ENCODE results near the gene ADAMTSL1.

The ADAMTSL1 gene

DNA sequence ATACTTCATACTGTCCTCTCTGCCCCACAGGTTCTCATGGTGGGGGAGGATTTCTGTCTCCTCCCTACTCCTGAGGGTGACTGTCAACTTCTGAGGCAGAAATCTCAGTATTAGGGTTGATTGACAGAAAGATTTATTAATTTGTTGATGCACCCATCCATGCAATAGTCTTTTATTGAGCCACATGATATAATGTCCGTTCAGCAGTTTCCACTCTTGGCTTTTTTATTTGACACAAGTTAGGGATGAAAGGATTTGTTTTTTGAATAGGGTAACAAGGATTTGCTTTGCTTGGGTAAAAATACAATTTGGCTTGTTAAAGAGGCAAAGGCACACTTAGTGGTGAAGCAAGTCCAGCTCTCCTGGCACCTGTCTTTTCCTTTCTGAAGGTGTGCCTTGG is 125.0 kb downstream of the ADAMTSL1 start:
- no peak for DNase-seq (ENCODE audit: low read depth, low spot score)
- no peak overlapping the region for H3K27ac ChIP-seq

DNA sequence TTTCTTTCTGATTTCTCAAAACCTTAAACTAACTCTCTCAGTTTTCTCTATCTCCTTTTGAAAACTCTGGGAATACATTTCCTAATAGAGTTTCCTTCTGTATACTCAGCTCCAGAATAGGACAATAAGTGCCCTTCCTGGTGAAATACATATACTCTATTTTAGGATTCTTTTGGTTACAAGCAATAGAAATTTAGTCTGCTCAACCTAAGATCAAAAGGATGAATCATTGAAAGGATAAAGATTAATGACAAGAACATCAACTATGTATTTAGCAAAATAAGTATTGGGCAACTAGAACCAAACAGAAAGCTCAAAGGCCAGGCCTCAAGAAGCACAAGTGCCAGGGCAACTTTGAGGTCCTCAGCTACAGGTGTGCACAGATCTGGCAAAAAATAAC is 127.1 kb downstream of the ADAMTSL1 start:
- DNase-seq (ENCODE audit: low read depth, low spot score) = no peak
- no peak overlapping the region for H3K27ac ChIP-seq

DNA sequence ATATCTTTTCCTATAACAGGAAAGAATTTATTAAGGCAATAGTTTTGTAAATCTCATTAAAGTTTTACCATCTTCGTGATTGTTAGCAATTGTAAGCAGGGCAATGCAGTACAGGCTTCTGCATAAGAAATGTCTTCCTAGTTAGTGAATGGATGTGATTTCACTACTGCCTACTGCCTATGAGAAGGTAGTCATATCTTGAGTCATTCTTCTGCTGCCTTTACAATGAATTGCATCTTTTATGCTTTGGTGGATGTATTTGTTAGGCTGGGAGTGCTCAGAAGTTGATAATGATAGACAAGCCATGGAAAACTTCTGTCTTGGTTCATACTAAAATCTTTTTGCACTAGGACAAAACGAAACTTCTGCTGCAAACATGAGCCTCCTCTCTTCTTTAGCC is 128.0 kb downstream of the ADAMTSL1 start:
- no peak overlapping the region for H3K27ac ChIP-seq
- no peak for DNase-seq (ENCODE audit: low read depth, low spot score)

DNA sequence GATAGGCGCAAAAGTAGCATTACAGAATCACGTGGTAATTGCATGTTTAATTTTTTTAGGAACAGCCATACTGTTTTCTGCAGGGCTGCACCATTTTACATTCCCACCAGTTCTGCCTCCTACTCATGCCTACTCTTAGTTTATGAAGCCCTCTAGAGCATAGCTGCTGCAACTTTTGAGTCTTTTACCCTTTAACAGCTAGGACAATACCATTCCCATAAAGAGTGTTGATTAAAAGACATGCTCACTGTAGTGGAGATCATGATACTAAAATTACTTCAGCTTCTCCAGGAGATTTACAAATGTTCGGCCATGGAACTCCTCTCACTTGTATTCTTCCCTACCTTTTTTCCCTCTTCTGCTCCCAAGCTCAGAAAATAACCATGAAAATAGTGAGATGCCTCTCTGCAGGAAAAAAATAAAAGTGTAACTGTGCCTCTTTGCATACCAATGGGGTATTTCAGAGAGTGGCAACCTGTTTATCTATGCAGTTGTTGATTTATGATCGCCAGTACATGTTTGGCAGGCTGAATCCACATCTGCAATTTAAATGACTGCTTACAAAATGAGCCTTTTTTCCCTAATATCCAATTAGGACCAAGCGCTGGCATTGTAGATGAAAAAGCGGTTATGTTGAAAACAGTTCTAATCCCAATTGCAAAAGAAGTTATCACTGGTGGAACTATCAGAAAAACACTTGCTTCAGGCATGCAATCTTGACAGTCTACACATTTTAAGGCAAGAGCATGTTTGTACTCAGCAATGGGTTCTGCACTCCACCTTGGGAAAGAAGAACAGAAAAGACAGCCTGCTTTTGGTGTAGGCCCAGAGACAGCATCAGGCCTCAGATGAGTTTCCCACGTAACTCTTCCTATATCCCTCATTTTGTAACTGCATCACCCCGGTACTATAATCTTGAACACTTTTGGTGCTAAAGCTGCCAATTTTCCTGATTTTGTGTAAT is 131.1 kb downstream of the ADAMTSL1 start:
- DNase-seq (ENCODE audit: low read depth, low spot score) = no peak
- no peak overlapping the region for H3K27ac ChIP-seq

DNA sequence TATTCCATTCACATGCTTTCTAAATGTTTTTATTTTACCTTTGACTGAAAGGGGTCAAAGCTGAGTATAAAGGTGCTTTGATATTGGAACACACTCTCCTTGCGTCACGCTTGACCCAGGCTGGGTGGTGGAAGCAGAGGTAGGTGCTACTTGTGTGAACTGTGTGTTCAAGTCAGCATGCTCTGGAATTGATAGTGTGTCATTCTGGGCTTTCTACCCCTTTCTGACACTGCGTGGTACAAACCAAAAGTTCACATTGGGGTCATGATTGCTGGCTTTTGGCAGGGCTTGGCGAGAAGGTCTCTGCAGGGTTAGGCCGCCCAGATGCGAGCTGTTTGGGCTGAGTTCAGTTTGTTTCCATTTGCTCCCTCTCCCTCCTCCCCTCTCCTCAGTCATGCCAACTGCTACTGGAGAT is 131.8 kb downstream of the ADAMTSL1 start:
- no peak for DNase-seq (ENCODE audit: low read depth, low spot score)

DNA sequence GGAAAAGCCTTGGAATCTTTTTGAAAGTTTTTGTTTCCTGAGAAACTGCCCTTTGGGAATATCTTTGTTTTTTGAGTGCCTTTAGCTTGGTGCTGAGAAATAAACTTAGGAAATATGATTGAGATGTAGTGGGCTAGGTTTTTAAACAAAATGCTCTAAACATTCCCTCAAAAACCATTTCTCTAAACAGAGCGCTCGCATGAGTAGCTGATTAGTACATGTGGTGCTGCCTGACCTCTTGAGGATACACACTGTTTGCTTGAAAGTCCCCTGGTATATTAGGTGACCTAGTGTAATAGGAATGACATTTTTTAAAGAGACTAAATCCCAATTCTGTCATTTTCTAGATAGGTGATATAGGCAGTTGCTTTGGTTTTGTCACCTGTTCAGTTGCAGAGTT is 132.3 kb downstream of the ADAMTSL1 start:
- DNase-seq (ENCODE audit: low read depth, low spot score) = no peak
- H3K27ac ChIP-seq = no peak overlapping the region

More for the DNA sequence above, 131.8 kb downstream of the ADAMTSL1 start:
- no peak overlapping the region for H3K27ac ChIP-seq

DNA sequence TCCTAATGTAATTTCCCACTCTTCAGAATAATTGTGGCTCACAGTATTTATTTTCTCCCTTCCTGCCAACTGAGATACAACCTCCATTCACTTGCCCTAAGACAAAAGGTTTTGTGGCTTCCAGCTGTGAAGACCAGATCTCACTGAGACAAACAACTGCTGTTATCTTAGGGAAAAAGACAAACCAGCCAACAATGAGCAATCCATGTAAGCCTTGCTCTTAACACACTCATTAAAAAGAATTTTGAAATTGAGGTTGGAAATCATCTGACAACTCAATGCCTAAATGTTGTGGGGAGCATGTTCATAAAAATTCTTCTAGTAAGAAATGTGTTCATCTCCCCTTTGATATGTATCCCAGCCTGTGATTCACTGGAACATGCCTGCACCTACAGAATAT is 132.9 kb downstream of the ADAMTSL1 start:
- no peak overlapping the region for H3K27ac ChIP-seq
- DNase-seq (ENCODE audit: low read depth, low spot score) = no peak

DNA sequence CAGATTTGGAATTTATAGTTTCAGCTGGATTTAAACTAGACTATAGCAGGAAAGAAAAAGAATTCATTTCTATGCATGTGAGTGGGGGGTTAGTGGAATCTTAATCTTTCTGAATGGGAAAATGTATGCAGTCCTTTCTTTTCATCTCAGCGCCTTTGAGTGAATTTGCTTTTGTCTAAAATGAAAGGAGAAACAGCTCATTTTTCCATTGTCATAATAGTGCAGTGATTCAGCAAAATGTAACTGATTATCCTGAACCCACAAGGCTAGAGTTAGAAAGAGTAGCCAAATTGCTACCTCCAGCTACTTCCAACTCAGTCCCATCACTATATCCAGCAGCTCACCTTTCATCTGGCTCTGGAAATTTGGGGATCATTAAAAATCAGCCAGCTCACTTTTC is 134.4 kb downstream of the ADAMTSL1 start:
- DNase-seq (ENCODE audit: low read depth, low spot score) = no peak
- no peak overlapping the region for H3K27ac ChIP-seq

DNA sequence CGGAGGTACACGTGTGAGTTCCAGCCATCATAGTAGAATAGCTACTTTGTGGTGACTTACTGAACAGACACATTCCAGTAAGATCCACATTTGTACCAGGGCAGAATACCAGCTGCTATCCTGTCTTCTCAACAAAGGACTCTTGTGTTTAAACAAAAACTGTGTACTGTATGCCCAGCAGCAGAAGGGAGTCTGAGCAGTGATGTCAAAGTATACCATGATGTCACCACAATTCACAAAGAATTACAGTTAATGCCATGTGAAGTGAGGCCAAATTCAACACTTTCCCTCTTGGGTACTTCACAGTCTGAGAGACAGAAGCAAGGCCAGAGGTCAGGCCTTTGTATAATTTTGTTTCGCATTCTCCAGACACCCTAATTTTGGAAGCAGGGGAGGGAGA is 137.0 kb downstream of the ADAMTSL1 start:
- no peak overlapping the region for H3K27ac ChIP-seq
- no peak for DNase-seq (ENCODE audit: low read depth, low spot score)

DNA sequence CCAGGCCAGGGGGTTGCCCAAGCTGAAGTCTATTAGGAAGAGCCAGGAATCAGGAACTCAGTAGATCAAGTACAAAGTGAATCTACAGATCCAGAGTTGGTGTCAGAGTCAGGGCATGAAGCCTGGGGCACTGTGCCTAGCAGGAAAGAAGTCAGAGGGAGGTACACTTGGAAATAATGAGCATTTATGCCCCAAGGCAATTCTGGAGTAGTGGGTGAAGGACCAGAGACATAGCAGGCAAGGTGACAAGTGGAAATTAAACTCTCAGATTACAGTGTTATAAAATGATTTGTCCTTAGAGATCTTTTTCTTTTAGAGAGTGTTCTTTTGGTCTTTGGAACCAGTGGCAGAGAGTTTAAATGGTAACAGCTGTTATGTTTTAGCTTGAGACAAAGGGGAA is 138.0 kb downstream of the ADAMTSL1 start:
- no peak for DNase-seq (ENCODE audit: low read depth, low spot score)
- H3K27ac ChIP-seq = no peak overlapping the region

DNA sequence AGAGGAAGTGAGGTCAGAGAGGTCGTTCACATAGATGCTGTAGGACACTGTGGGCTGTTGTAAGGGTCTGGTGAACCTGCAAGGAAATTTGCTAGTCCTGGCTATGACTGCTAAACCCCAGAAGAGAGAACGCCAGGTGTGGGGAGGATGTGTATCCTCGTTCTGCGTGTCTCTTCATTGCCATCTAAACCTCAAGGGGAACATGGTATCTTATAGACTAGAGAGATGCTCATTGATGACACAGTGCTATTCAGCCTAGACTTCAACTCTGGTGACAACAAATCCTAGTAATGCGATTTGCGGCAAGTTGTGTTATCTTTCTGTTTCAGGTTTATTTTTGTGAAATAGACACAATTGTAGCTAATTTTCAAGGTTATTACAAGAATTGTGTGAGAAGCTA is 140.2 kb downstream of the ADAMTSL1 start:
- DNase-seq (ENCODE audit: low read depth, low spot score) = no peak
- H3K27ac ChIP-seq = no peak overlapping the region

DNA sequence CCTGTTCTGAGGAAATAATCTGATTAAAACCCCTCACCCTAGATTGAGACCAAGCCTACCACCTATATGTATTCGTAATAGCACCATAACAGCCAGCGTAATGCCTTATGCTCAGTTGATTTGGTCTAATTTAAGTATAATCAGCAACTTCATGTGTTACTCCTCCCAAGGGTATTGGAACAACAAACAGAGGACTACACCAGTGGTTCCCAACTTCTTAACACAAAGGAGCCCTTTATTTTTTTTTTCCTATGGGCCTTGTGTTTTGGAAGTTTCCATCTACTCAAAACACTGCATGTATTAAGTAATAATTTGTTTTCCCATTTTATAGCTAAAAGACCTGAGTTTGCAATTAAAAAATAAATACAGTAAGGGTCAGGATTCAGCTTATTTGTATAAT is 140.7 kb downstream of the ADAMTSL1 start:
- no peak for DNase-seq (ENCODE audit: low read depth, low spot score)
- H3K27ac ChIP-seq = no peak overlapping the region

DNA sequence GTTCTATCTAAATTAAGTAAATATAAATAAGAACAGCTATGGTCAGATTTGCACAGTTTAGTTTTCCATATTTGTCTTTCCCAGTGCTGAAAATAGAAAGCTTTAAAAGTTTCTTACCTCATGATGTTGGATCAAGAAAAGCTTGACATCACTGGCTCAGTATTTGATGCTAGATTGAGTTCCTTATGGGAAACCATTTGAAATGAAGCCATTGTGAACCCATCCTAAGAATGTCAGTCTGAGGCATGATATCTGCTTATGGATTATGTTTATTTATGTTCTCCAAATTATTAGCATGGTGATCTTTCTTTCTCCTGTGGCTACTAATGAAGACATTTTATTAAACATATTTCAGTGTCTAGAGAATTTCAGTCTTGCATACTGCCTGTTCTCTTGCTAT is 143.0 kb downstream of the ADAMTSL1 start:
- H3K27ac ChIP-seq = no peak overlapping the region
- no peak for DNase-seq (ENCODE audit: low read depth, low spot score)

DNA sequence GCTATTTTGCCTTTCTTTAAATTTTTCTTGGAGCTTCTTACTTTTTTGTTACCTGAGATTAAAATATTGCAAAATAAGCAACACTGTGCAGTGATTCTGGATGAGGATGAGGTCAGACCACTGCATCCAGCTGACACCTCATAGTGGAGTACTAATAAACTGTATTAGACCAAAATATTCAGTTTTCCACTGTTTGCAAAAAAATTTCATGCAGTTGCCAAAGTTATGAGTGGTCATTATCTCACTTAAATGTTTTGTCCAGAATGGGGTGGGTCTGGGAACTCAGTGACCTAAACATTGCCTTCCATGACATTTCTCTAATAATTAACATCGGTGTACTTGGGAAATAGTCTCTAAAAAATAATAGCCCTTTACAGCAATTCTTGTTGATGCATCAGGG is 143.8 kb downstream of the ADAMTSL1 start:
- DNase-seq (ENCODE audit: low read depth, low spot score) = no peak

DNA sequence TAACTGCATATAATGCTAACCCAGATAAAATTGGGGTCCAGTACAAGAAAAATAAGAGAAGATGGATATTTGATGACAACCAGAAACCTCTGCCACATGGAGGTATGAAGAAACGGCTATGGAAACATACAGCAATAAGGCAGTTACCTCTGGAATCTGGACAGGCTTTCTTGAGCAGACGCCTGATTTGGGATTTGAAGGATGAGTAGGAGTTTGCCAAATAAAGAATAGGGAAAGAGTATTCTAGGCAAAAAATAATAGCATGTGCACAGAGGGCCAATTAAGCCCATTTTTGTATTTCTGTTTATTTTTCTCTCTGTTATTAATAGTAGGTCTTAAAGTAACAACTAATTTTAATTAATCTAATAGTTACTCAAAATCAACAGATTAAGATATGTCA is 144.9 kb downstream of the ADAMTSL1 start:
- DNase-seq (ENCODE audit: low read depth, low spot score) = no peak
- no peak overlapping the region for H3K27ac ChIP-seq

More for the DNA sequence above, 143.8 kb downstream of the ADAMTSL1 start:
- H3K27ac ChIP-seq = no peak overlapping the region

DNA sequence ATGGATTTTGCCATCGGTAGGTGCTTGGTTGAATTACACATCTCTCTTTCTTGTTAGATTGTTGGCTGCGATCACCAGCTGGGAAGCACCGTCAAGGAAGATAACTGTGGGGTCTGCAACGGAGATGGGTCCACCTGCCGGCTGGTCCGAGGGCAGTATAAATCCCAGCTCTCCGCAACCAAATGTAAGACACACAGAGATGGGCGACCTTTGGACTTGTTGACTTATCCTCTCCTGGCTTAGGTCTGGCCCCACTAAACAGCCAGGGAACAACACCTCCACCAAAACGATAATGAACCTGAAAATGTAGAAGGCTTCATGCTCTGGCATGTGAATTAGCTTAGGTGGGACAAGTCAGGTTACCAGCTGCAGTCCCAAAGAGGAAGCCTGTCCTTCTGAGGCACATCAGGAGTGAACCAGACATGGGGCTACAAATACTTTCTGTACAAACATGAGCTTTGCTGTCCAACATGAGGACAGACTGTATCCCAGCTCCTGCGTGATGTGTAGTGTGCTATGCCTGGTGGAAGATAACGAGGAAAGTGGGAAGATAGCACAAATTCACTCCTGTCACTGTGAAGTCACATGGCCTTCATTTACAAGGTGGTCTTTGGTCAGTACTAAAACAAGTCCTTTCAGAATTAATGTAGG is 148.4 kb downstream of the ADAMTSL1 start:
- no peak overlapping the region for H3K27ac ChIP-seq
- no peak for DNase-seq (ENCODE audit: low read depth, low spot score)

DNA sequence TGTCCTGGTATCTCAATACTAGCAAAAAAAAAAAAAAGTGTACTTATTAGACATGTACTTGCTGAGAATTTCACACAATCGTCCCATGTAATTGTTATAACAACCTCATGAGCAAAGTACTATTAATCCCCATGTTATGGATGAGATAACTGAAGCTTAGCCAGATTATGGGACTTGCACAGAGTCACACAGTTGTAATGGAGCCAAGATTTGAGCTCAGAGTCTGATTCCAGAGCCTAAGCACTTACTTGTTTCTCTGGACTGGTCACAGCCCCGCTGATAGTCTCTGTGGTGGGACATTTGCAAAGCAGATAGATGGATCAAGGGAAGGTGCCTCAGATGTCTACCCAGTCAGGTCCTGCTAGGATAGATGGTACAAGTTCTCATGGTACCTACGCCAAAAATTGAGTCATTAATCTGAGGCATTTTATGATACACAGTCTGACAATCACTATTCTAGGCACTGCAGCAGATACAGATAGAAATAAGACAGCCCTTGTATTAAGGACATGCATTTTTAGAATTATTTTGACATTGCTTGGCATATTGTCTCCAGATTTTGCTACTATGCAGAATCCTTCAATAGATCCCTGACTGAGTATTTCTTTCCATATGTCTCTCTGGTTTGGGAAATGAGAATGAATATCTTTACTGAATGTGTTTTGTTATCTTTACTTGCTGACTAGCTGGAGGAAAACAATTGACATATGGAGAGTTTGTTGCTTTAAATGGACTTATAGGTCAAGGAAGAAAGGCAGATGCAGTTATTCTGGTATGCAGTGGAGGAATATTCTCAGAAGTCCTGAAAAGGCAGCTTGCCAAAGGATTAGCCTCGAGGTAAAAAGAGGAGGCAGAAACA is 149.5 kb downstream of the ADAMTSL1 start:
- no peak overlapping the region for H3K27ac ChIP-seq
- no peak for DNase-seq (ENCODE audit: low read depth, low spot score)

DNA sequence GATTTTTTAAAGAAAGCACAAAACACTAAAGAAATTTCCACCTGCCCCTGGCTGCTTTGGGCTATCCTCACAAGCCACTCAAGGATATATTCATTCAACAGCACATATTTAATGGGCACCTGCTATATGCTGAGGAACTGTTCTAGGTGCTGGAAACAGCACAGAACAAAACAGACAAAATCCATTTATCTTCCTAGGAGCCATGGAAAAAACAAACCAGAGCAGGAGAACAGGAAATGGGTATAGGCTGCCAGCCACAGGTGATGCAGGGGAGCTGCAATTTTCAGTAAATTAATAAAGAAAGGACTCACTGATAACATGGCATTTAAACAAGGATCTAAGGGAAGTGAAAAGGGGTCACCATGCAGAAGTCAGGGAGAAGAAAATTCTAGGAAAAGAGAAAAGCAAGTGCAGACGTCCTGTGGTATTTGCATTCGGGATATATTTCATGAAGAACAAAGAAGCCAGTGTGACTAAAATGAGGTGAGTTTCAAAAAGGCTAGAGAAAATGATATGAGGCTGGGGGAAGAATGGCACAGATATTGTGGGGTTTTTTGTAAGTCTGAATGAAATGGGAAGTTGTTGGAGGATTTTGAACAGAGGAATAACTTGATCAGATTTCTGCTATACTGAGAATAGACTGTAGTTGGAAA is 152.2 kb downstream of the ADAMTSL1 start:
- no peak for DNase-seq (ENCODE audit: low read depth, low spot score)
- no peak overlapping the region for H3K27ac ChIP-seq

DNA sequence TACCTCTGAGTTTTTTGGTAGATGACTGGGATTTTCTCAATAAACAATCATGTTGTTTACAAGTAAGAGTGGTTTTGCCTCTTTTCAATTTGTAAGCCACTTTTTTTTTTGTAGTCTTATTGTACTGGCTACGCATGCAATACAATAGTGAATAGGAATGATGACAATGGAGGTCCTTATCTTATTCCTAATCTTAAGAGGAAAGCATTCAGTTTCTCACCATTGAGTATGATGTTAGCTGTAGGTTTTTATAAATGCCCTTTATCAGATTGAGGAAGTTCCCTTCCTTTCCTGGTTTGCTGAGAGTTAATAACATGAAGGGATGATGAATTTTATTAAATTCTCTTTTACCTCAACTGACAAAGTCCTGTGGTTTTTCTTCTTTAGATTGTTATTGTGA is 155.2 kb downstream of the ADAMTSL1 start:
- no peak overlapping the region for H3K27ac ChIP-seq
- DNase-seq (ENCODE audit: low read depth, low spot score) = no peak

All from epithelial cell of prostate (primary cell).